GM23338 (cell line): Measurements from ENCODE around the gene SKIC8. TPM values are rescaled to one million over a fixed set of nuclear protein-coding genes. Genes with fewer than 3 reads are reported as not detected.

Experiments
- ATAC-seq: fragments of 200-7000 bp; cut with Tn5 transposase; 3 replicates; pipeline ENCODE4 v1.9.1; 2020
- DNase-seq: peaks from one replicate; pipeline ENCODE4 v3.0.0-alpha.2; 2015; ENCODE audit warnings: low spot score
- H2AFZ ChIP-seq: fragments of 200-600 bp; sonication (generic); 2 replicates; pipeline ENCODE4 v1.8.0; 2016; ENCODE audit warnings: antibody characterized with exemption, mild to moderate bottlenecking, moderate library complexity
- H3F3A ChIP-seq: fragments of 200-600 bp; sonication (generic); replicated peaks from 2 replicates; pipeline ENCODE4 v1.8.0; 2017; ENCODE audit warnings: antibody characterized with exemption, mixed run types, low read depth
- H3K27ac ChIP-seq: fragments of 200-600 bp; sonication (generic); 2 replicates; pipeline ENCODE4 v1.6.1; 2016; ENCODE audit warnings: low read depth
- H3K27me3 ChIP-seq: fragments of 200-600 bp; sonication (generic); 2 replicates; pipeline ENCODE4 v1.8.0; 2016; ENCODE audit warnings: mild to moderate bottlenecking, mixed run types, moderate library complexity; ENCODE audit not compliant: insufficient read depth
- H3K36me3 ChIP-seq: fragments of 200-600 bp; sonication (generic); 2 replicates; pipeline ENCODE4 v1.8.0; 2016; ENCODE audit warnings: mild to moderate bottlenecking; ENCODE audit not compliant: insufficient read depth
- H3K4me1 ChIP-seq: fragments of 200-600 bp; sonication (generic); 2 replicates; pipeline ENCODE4 v1.8.0; 2016; ENCODE audit warnings: mild to moderate bottlenecking, moderate library complexity; ENCODE audit not compliant: insufficient read depth
- H3K4me2 ChIP-seq: fragments of 200-600 bp; sonication (generic); 2 replicates; pipeline ENCODE4 v1.7.1; 2017; ENCODE audit warnings: mixed run types
- H3K4me3 ChIP-seq: fragments of 200-600 bp; sonication (generic); 2 replicates; pipeline ENCODE4 v1.6.1; 2016; ENCODE audit warnings: mixed run types
- H3K79me2 ChIP-seq: fragments of 200-600 bp; sonication (generic); replicated peaks from 2 replicates; pipeline ENCODE4 v1.8.0; 2017; ENCODE audit warnings: mild to moderate bottlenecking; ENCODE audit not compliant: insufficient read depth
- H3K9me2 ChIP-seq: fragments of 200-600 bp; sonication (generic); 2 replicates; pipeline ENCODE4 v1.8.0; 2017; ENCODE audit not compliant: insufficient read depth
- H4K20me1 ChIP-seq: fragments of 200-600 bp; sonication (generic); replicated peaks from 2 replicates; pipeline ENCODE4 v1.8.0; 2017; ENCODE audit warnings: mild to moderate bottlenecking; ENCODE audit not compliant: insufficient read depth
- H3K27ac Mint-ChIP-seq: 2 replicates; pipeline ENCODE4 v1.8.0; 2020; ENCODE audit warnings: inconsistent platforms, mild to moderate bottlenecking, moderate library complexity, mixed read lengths
- H3K27me3 Mint-ChIP-seq: 3 replicates; pipeline ENCODE4 v1.8.0; 2022; ENCODE audit warnings: low read depth, mild to moderate bottlenecking, moderate library complexity, mixed read lengths, inconsistent platforms; ENCODE audit not compliant: insufficient read depth, poor library complexity
- H3K36me3 Mint-ChIP-seq: 3 replicates; pipeline ENCODE4 v1.8.0; 2021; ENCODE audit warnings: low read depth, mild to moderate bottlenecking, inconsistent platforms, moderate library complexity, mixed read lengths
- H3K4me1 Mint-ChIP-seq: 3 replicates; pipeline ENCODE4 v1.8.0; 2020; ENCODE audit warnings: mild to moderate bottlenecking, inconsistent platforms, mixed read lengths
- H3K4me3 Mint-ChIP-seq: 3 replicates; pipeline ENCODE4 v1.8.0; 2021; ENCODE audit warnings: moderate library complexity, mild to moderate bottlenecking, inconsistent platforms, mixed read lengths
- H3K9me3 Mint-ChIP-seq: 3 replicates; pipeline ENCODE4 v1.8.0; 2020; ENCODE audit warnings: moderate library complexity, mild to moderate bottlenecking, inconsistent platforms, mixed read lengths
- CREB1 ChIP-seq: fragments of 250-450 bp; sonication (Bioruptor Pico); IDR thresholded peaks from 2 replicates; pipeline ENCODE4 v1.5.0; 2020; ENCODE audit warnings: low read depth, mild to moderate bottlenecking, moderate library complexity
- ETS1 ChIP-seq: IDR thresholded peaks from 2 replicates; pipeline ENCODE4 v1.6.1; 2016; ENCODE audit warnings: antibody characterized with exemption
- EZH2 ChIP-seq: fragments of 200-600 bp; sonication (generic); IDR thresholded peaks from one replicate; pipeline ENCODE4 v1.8.0; 2017; ENCODE audit warnings: antibody characterized with exemption, mild to moderate bottlenecking, low read depth; ENCODE audit not compliant: unreplicated experiment
- EZH2phosphoT487 ChIP-seq: fragments of 200-600 bp; sonication (generic); IDR thresholded peaks from one replicate; pipeline ENCODE4 v1.8.1; 2018; ENCODE audit warnings: antibody characterized with exemption; ENCODE audit not compliant: unreplicated experiment
- JUNB ChIP-seq: IDR thresholded peaks from one replicate; pipeline ENCODE4 v1.6.1; 2016; ENCODE audit warnings: antibody characterized with exemption; ENCODE audit not compliant: unreplicated experiment
- NANOG ChIP-seq: IDR thresholded peaks from 2 replicates; pipeline ENCODE4 v1.6.1; 2016; ENCODE audit warnings: antibody characterized with exemption, borderline replicate concordance
- POLR2AphosphoS5 ChIP-seq: IDR thresholded peaks from 2 replicates; pipeline ENCODE4 v1.6.1; 2016; ENCODE audit warnings: antibody characterized with exemption, low read depth
- REST ChIP-seq: IDR thresholded peaks from one replicate; pipeline ENCODE4 v1.6.1; 2018; ENCODE audit warnings: antibody characterized with exemption; ENCODE audit not compliant: unreplicated experiment
- STAT1 ChIP-seq: IDR thresholded peaks from one replicate; pipeline ENCODE4 v1.6.1; 2016; ENCODE audit warnings: antibody characterized with exemption; ENCODE audit not compliant: unreplicated experiment
- ZNF114 ChIP-seq: fragments of 250-450 bp; sonication (Bioruptor Pico); IDR thresholded peaks from 2 replicates; pipeline ENCODE4 v1.5.0; 2020; ENCODE audit warnings: mild to moderate bottlenecking, moderate library complexity
- ZNF331 ChIP-seq: fragments of 250-450 bp; sonication (Bioruptor Pico); IDR thresholded peaks from 2 replicates; pipeline ENCODE4 v1.5.0; 2020; ENCODE audit warnings: low read depth, mild to moderate bottlenecking, moderate library complexity
- ZNF462 ChIP-seq: fragments of 250-450 bp; sonication (Bioruptor Pico); IDR thresholded peaks from 2 replicates; pipeline ENCODE4 v1.5.0; 2020; ENCODE audit warnings: mild to moderate bottlenecking, moderate library complexity
- polyA plus RNA-seq: library from polyadenylated mRNA; unstranded; fragments of >200 nt; fragmentation: Nextera tagmentation; extraction: Ambion mirVana; gene quantifications from 2 replicates; pipeline ENCODE4 v1.2.1, GENCODE V29; 2016
- total RNA-seq: library from RNA; depleted of rRNA; stranded (reverse); fragments of >200 nt; shearing (Covaris generic); gene quantifications from 2 replicates; pipeline ENCODE4 v1.2.3, GENCODE V29; 2014
- TF ChIP-seq, protein P1 (sequence below), 2 experiments: fragments of 200-600 bp in 1 of 2; sonication (generic) in 1 of 2; conservative IDR thresholded peaks; 2 replicates each; pipeline versions ENCODE4 v1.5.1 to v1.6.1; 2016 to 2017; ENCODE audit warnings: antibody characterized with exemption in 2 of 2, low read depth in 2 of 2, mild to moderate bottlenecking in 2 of 2, moderate library complexity in 1 of 2

SKIC8 gene
- total and polyA plus RNA-seq, 2 experiments from 2014 or later, result 59.4 to 73.8 TPM

- Histone ChIP-seq H3K27me3 (no peaks in the 10 kb centered on the region), H3K4me3 (no peak overlapping the region), H3K27ac (peak overlapping the region; percentile 91), H3K79me2 (no peaks in the 10 kb centered on the region), H4K20me1 (no peaks in the 10 kb centered on the region), H2AFZ (peak overlapping the region; percentile 84), H3K36me3 (no peaks in the 10 kb centered on the region), H3F3A (no peaks in the 10 kb centered on the region), H3K4me2 (peak overlapping the region; percentile 75), H3K4me1 (peaks cover 25% of the 10 kb centered on the region), H3K9me2 (no peaks in the 10 kb centered on the region)
- peaks cover 9% of the 10 kb centered on the region for H3K27me3 Mint-ChIP-seq
- TF ChIP-seq EZH2, result no peak
- TF ChIP-seq, protein P1, sequence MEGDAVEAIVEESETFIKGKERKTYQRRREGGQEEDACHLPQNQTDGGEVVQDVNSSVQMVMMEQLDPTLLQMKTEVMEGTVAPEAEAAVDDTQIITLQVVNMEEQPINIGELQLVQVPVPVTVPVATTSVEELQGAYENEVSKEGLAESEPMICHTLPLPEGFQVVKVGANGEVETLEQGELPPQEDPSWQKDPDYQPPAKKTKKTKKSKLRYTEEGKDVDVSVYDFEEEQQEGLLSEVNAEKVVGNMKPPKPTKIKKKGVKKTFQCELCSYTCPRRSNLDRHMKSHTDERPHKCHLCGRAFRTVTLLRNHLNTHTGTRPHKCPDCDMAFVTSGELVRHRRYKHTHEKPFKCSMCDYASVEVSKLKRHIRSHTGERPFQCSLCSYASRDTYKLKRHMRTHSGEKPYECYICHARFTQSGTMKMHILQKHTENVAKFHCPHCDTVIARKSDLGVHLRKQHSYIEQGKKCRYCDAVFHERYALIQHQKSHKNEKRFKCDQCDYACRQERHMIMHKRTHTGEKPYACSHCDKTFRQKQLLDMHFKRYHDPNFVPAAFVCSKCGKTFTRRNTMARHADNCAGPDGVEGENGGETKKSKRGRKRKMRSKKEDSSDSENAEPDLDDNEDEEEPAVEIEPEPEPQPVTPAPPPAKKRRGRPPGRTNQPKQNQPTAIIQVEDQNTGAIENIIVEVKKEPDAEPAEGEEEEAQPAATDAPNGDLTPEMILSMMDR (conservative IDR thresholded peaks at IDR 0.05; ENCODE audit: low read depth in 2 of 2), result no peak
- no peak for TF ChIP-seq NANOG
- no peak for TF ChIP-seq CREB1 (CRISPR knock-in tag)
- no peak for TF ChIP-seq ZNF114
- TF ChIP-seq REST, result no peak
- no peak for TF ChIP-seq POLR2AphosphoS5
- no peak for TF ChIP-seq JUNB
- TF ChIP-seq EZH2phosphoT487, result no peak
- no peak for TF ChIP-seq ETS1
- TF ChIP-seq STAT1, result no peak
- TF ChIP-seq ZNF331, result no peak
- no peak for TF ChIP-seq ZNF462 (CRISPR knock-in tag)
- H3K9me3 Mint-ChIP-seq, result peaks cover 9% of the 10 kb centered on the region; the same call in 2 of the 3 replicates
- peak; percentile 87 for DNase-seq
- H3K4me3 Mint-ChIP-seq, result no peak overlapping the region
- no peak overlapping the region for H3K27ac Mint-ChIP-seq
- ATAC-seq, result peak; percentile 72
- H3K4me1 Mint-ChIP-seq, result peaks cover 30% of the 10 kb centered on the region
- no peaks in the 10 kb centered on the region for H3K36me3 Mint-ChIP-seq
Measured at GRCh38 chr15:78243491-78243941, 55.9 kb downstream of the SKIC8 start.
